PC-9 (cell line): Measurements from ENCODE around the gene STK16. TPM values are rescaled to one million over a fixed set of nuclear protein-coding genes. Genes with fewer than 3 reads are reported as not detected.
A peak's percentile ranks its signal among the peaks of the same experiment; 100 is the strongest.

Experiments used
- BruUV-seq: library from RNA; stranded (reverse); fragments of 400-500 nt; replicated peaks from 2 replicates; lab custom pipeline; 2021; lab: Mats Ljungman, UMichigan
- CTCF ChIA-PET: fragments of 300-600 bp; sonication (Branson Sonifier 250); formaldehyde crosslinking; loops from one replicate; lab custom pipeline; 2022; ENCODE audit warnings: antibody characterized with exemption; lab: Charles Lee
- POLR2A ChIA-PET: fragments of 300-600 bp; sonication (Branson Sonifier 250); formaldehyde crosslinking; loops from one replicate; lab custom pipeline; 2022; ENCODE audit warnings: antibody characterized with exemption; ENCODE audit not compliant: unreplicated experiment; lab: Charles Lee
- DNase-seq, 2 experiments: peaks; one replicate each; pipeline versions ENCODE4 v3.0.0 to v3.0.0-alpha.2; 2015 to 2022; ENCODE audit warnings: mixed read lengths in 1 of 2
- H2AFZ ChIP-seq: fragments of 200-600 bp; sonication (generic); 2 replicates; pipeline ENCODE4 v1.8.1; 2017; ENCODE audit warnings: antibody characterized with exemption
- H3F3A ChIP-seq: fragments of 200-600 bp; sonication (generic); 2 replicates; pipeline ENCODE4 v1.8.1; 2017; ENCODE audit warnings: antibody characterized with exemption, mild to moderate bottlenecking, low read depth; ENCODE audit not compliant: insufficient read depth
- H3K27ac ChIP-seq: fragments of 200-600 bp; sonication (generic); 2 replicates; pipeline ENCODE4 v1.6.1; 2016; ENCODE audit warnings: mixed run types
- H3K27me3 ChIP-seq: fragments of 200-600 bp; sonication (generic); 2 replicates; pipeline ENCODE4 v1.6.1; 2016; ENCODE audit warnings: low read depth, mixed run types; ENCODE audit not compliant: insufficient read depth
- H3K36me3 ChIP-seq: fragments of 200-600 bp; sonication (generic); 2 replicates; pipeline ENCODE4 v1.6.1; 2016; ENCODE audit warnings: low read depth, mixed run types
- H3K4me1 ChIP-seq: fragments of 200-600 bp; sonication (generic); replicated peaks from 2 replicates; pipeline ENCODE4 v1.6.1; 2016; ENCODE audit warnings: mixed run types; ENCODE audit not compliant: insufficient read depth
- H3K4me2 ChIP-seq: fragments of 200-600 bp; sonication (generic); 2 replicates; pipeline ENCODE4 v1.6.1; 2017; ENCODE audit warnings: mixed run types
- H3K4me3 ChIP-seq: fragments of 200-600 bp; sonication (generic); 2 replicates; pipeline ENCODE4 v1.6.1; 2016; ENCODE audit warnings: mixed run types
- H3K79me2 ChIP-seq: fragments of 200-600 bp; sonication (generic); 2 replicates; pipeline ENCODE4 v1.6.1; 2017; ENCODE audit warnings: low read depth, mixed run types
- H3K9me2 ChIP-seq: fragments of 200-600 bp; sonication (generic); 2 replicates; pipeline ENCODE4 v1.8.1; 2017; ENCODE audit warnings: mild to moderate bottlenecking; ENCODE audit not compliant: insufficient read depth
- H3K9me3 ChIP-seq: fragments of 200-600 bp; sonication (generic); 2 replicates; pipeline ENCODE4 v1.8.1; 2016; ENCODE audit warnings: low read depth; ENCODE audit not compliant: insufficient read depth
- H4K20me1 ChIP-seq: fragments of 200-600 bp; sonication (generic); 2 replicates; pipeline ENCODE4 v1.8.1; 2017; ENCODE audit not compliant: insufficient read depth
- EZH2 ChIP-seq: fragments of 200-600 bp; sonication (generic); IDR thresholded peaks from 2 replicates; pipeline ENCODE4 v1.8.0; 2017; ENCODE audit warnings: antibody characterized with exemption, low read depth
- intact Hi-C: fragments of 100-400 bp; cut with micrococcal nuclease; formaldehyde crosslinking; loops from one replicate; pipeline ENCODE4 v1.10.0; 2022; ENCODE audit not compliant: unreplicated experiment
- total RNA-seq: library from RNA; stranded (reverse); gene quantifications from 2 replicates; pipeline ENCODE4 v1.2.3, GENCODE V29; 2021
- TF ChIP-seq, protein P1 (sequence below): fragments of 200-600 bp; sonication (generic); conservative IDR thresholded peaks from 2 replicates; pipeline ENCODE4 v1.6.1; 2017; ENCODE audit warnings: mixed run types, antibody characterized with exemption, mild to moderate bottlenecking, moderate library complexity

STK16 gene
- total RNA-seq, 1 experiment from 2014 or later, result 39.6 TPM

GRCh38 chr2:219292616-219293015 is 47.3 kb downstream of the STK16 start:
- ChIA-PET CTCF (interaction anchor here (0.6 kb wide), 1 partner anchor 53 kb away, joined by 3 read pairs; no protein-coding TSS in a partner anchor), POLR2A (no interaction called here)
- Histone ChIP-seq H3K27ac (no peak overlapping the region), H3K4me2 (no peak overlapping the region), H3K36me3 (no peaks in the 10 kb centered on the region), H2AFZ (no peak overlapping the region), H3K79me2 (no peaks in the 10 kb centered on the region), H3K9me2 (no peaks in the 10 kb centered on the region), H3F3A (peaks cover 4% of the 10 kb centered on the region; the same call in 1 of the 2 replicates), H3K4me1 (peaks cover 12% of the 10 kb centered on the region), H3K27me3 (no peaks in the 10 kb centered on the region), H4K20me1 (no peaks in the 10 kb centered on the region), H3K9me3 (no peaks in the 10 kb centered on the region), H3K4me3 (no peak overlapping the region)
- intact Hi-C loops, result no loop called here
- DNase-seq, result no peak
- BruUV-seq, result no TSS peak
- TF ChIP-seq, protein P1, sequence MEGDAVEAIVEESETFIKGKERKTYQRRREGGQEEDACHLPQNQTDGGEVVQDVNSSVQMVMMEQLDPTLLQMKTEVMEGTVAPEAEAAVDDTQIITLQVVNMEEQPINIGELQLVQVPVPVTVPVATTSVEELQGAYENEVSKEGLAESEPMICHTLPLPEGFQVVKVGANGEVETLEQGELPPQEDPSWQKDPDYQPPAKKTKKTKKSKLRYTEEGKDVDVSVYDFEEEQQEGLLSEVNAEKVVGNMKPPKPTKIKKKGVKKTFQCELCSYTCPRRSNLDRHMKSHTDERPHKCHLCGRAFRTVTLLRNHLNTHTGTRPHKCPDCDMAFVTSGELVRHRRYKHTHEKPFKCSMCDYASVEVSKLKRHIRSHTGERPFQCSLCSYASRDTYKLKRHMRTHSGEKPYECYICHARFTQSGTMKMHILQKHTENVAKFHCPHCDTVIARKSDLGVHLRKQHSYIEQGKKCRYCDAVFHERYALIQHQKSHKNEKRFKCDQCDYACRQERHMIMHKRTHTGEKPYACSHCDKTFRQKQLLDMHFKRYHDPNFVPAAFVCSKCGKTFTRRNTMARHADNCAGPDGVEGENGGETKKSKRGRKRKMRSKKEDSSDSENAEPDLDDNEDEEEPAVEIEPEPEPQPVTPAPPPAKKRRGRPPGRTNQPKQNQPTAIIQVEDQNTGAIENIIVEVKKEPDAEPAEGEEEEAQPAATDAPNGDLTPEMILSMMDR, result no peak

DNA sequence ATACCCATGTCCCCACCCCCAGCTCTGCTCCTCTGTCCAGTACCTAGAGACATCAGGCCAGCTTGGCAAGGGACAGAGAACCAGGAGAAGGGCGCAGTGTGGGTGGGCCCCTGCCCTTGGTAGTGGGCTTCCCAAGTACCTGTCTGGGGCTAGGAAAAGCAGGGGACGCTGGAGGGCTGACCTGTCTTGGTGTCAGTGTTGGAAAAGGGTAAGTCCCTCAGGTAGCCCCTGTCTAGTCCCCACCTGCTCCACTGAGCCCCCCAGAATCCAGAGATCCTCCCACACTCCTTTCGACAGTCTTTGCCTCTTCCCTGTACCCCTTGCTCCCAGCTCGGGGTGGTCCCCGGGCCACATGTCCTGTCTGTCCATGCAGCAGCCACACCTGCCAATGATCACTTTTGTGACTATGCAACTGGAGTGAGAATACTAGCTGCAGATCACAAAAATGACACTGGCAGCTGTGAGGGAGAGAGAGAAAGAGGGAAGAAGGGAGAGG is 48.5 kb downstream of the STK16 start:
- intact Hi-C loops, result loop anchor here (1.0 to 2.0 kb wide), 6 partner anchors 14 to 133 kb away; partner anchors contain the start of genes ABCB6, ANKZF1, ATG9A and CNPPD1
- CTCF ChIA-PET, result interaction anchor here (0.5 to 2.3 kb wide), 2 partner anchors 15 to 77 kb away, joined by 4 to 13 read pairs; partner anchors contain the start of gene DNAJB2
- Histone ChIP-seq H3K9me3 (no peaks in the 10 kb centered on the region), H3F3A (peaks cover 4% of the 10 kb centered on the region; the same call in 1 of the 2 replicates), H3K27ac (no peak overlapping the region), H3K9me2 (no peaks in the 10 kb centered on the region), H3K27me3 (peaks cover under 1% of the 10 kb centered on the region; the same call in 1 of the 2 replicates), H3K79me2 (no peaks in the 10 kb centered on the region), H4K20me1 (no peaks in the 10 kb centered on the region), H3K36me3 (no peaks in the 10 kb centered on the region), H3K4me1 (peaks cover 12% of the 10 kb centered on the region), H3K4me2 (no peak overlapping the region), H2AFZ (no peak overlapping the region), H3K4me3 (no peak overlapping the region)
- no peak for TF ChIP-seq EZH2
- TF ChIP-seq, protein P1, result no peak
- no TSS peak for BruUV-seq
- POLR2A ChIA-PET, result no interaction called here
- DNase-seq, result no peak

DNA sequence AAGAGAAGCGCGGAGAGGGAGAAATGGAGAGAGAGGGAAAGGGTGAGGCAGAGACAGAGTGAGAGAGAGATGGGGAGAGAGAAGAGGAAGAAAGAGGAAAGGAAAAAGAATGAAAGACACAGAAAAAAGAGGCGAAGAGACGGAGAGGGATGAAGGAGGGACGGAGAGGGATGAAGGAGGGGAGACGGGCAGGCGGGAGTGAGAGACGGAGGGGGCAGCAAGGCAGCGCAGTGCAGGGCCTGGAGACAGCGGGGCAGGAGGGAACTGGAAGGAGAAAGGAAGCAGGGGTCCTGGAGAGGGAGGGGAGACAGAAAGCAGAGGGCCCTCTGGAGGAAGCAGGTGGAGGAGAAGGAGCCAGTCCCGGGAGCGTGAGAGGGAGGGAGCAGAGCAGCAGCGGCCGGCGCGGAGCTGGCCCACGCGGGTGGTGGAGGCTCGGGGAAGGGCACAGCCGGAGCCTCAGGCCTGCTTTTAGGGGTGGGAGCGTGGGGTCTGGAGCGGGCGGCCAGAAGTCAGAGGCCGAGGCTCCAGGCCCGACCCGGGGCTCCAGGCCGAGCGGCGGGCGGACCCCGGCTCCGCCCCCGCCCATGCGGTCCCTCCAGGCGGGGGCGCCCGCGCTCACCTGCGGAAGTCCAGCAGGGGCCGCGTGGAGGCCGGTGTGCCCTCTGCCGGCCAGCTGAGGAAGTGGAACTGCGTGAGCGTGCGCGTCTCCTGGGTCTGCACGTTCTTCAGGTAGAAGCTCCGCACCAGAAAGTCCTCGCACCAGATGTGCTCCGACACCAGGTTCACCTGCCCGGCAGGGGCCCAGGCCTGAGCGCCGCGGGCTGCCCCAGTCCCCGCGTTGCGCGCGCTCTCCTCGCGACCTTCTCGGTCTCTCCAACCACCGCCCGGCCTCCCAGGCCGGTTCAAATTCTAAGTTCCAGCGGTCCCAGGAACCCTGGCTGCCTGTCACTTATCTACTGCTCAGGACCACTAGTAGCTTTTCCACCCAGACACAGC is 49.4 kb downstream of the STK16 start:
- H3K9me2 ChIP-seq, result no peaks in the 10 kb centered on the region
- DNase-seq, result peak; percentile 65 to 91
- ChIA-PET CTCF (interaction anchor here (0.5 to 2.3 kb wide), 17 partner anchors 14 to 391 kb away, joined by 3 to 13 read pairs (median 5); partner anchors contain the start of genes ANKZF1, ATG9A, CNPPD1 and DNAJB2), POLR2A (interaction anchor here (0.6 to 0.9 kb wide), 3 partner anchors 46 to 118 kb away, joined by 3 to 7 read pairs (median 4); partner anchors contain the start of genes CNPPD1, GLB1L and STK16)
- H3K27me3 ChIP-seq, result peaks cover 7% of the 10 kb centered on the region
- H3K79me2 ChIP-seq, result no peaks in the 10 kb centered on the region
- H3K9me3 ChIP-seq, result no peaks in the 10 kb centered on the region
- H3K36me3 ChIP-seq, result no peaks in the 10 kb centered on the region
- intact Hi-C loops, result loop anchor here (1.0 to 5.0 kb wide), 8 partner anchors 15 to 238 kb away; partner anchors contain the start of genes ABCB6, ANKZF1, ATG9A and CNPPD1
- BruUV-seq, result no TSS peak
- peak overlapping the region; percentile 76 for H3K4me2 ChIP-seq
- no peaks in the 10 kb centered on the region for H4K20me1 ChIP-seq
- peak overlapping the region; percentile 61; the same call in 1 of the 2 replicates for H3K4me3 ChIP-seq
- H3K4me1 ChIP-seq, result peaks cover 7% of the 10 kb centered on the region
- no peak for TF ChIP-seq EZH2
- TF ChIP-seq, protein P1, result peak; percentile 87
- peak overlapping the region; percentile 79 for H2AFZ ChIP-seq
- no peaks in the 10 kb centered on the region for H3F3A ChIP-seq
- no peak overlapping the region for H3K27ac ChIP-seq
